Measurements from ENCODE around the gene MLN.

GRCh38 chr6:33790379-33790778 is 13.4 kb downstream of the MLN start:
- TF ChIP-seq, protein P1, sequence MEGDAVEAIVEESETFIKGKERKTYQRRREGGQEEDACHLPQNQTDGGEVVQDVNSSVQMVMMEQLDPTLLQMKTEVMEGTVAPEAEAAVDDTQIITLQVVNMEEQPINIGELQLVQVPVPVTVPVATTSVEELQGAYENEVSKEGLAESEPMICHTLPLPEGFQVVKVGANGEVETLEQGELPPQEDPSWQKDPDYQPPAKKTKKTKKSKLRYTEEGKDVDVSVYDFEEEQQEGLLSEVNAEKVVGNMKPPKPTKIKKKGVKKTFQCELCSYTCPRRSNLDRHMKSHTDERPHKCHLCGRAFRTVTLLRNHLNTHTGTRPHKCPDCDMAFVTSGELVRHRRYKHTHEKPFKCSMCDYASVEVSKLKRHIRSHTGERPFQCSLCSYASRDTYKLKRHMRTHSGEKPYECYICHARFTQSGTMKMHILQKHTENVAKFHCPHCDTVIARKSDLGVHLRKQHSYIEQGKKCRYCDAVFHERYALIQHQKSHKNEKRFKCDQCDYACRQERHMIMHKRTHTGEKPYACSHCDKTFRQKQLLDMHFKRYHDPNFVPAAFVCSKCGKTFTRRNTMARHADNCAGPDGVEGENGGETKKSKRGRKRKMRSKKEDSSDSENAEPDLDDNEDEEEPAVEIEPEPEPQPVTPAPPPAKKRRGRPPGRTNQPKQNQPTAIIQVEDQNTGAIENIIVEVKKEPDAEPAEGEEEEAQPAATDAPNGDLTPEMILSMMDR (conservative IDR thresholded peaks at IDR 0.05; ENCODE audit: low read depth in 2 of 2), result no peak
- TF ChIP-seq EZH2phosphoT487 (IDR thresholded peaks at IDR 0.05; ENCODE audit: unreplicated experiment) (no peak), ZNF114 (CRISPR knock-in tag; IDR thresholded peaks at IDR 0.05) (no peak), EZH2 (IDR thresholded peaks at IDR 0.05; ENCODE audit: low read depth, unreplicated experiment) (no peak)
- TF ChIP-seq, protein P2, sequence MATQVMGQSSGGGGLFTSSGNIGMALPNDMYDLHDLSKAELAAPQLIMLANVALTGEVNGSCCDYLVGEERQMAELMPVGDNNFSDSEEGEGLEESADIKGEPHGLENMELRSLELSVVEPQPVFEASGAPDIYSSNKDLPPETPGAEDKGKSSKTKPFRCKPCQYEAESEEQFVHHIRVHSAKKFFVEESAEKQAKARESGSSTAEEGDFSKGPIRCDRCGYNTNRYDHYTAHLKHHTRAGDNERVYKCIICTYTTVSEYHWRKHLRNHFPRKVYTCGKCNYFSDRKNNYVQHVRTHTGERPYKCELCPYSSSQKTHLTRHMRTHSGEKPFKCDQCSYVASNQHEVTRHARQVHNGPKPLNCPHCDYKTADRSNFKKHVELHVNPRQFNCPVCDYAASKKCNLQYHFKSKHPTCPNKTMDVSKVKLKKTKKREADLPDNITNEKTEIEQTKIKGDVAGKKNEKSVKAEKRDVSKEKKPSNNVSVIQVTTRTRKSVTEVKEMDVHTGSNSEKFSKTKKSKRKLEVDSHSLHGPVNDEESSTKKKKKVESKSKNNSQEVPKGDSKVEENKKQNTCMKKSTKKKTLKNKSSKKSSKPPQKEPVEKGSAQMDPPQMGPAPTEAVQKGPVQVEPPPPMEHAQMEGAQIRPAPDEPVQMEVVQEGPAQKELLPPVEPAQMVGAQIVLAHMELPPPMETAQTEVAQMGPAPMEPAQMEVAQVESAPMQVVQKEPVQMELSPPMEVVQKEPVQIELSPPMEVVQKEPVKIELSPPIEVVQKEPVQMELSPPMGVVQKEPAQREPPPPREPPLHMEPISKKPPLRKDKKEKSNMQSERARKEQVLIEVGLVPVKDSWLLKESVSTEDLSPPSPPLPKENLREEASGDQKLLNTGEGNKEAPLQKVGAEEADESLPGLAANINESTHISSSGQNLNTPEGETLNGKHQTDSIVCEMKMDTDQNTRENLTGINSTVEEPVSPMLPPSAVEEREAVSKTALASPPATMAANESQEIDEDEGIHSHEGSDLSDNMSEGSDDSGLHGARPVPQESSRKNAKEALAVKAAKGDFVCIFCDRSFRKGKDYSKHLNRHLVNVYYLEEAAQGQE (IDR thresholded peaks at IDR 0.05; ENCODE audit: unreplicated experiment), result no peak
